GM23338 (cell line): ENCODE data around the gene PLPP4. TPM values are rescaled to one million over a fixed set of nuclear protein-coding genes. Genes with fewer than 3 reads are reported as not detected.

Experiments
- ATAC-seq: fragments of 200-7000 bp; cut with Tn5 transposase; 3 replicates; pipeline ENCODE4 v1.9.1; 2020
- DNase-seq: peaks from one replicate; pipeline ENCODE4 v3.0.0-alpha.2; 2015; ENCODE audit warnings: low spot score
- H2AFZ ChIP-seq: fragments of 200-600 bp; sonication (generic); 2 replicates; pipeline ENCODE4 v1.8.0; 2016; ENCODE audit warnings: antibody characterized with exemption, mild to moderate bottlenecking, moderate library complexity
- H3F3A ChIP-seq: fragments of 200-600 bp; sonication (generic); replicated peaks from 2 replicates; pipeline ENCODE4 v1.8.0; 2017; ENCODE audit warnings: antibody characterized with exemption, mixed run types, low read depth
- H3K27ac ChIP-seq: fragments of 200-600 bp; sonication (generic); 2 replicates; pipeline ENCODE4 v1.6.1; 2016; ENCODE audit warnings: low read depth
- H3K27me3 ChIP-seq: fragments of 200-600 bp; sonication (generic); 2 replicates; pipeline ENCODE4 v1.8.0; 2016; ENCODE audit warnings: mild to moderate bottlenecking, mixed run types, moderate library complexity; ENCODE audit not compliant: insufficient read depth
- H3K36me3 ChIP-seq: fragments of 200-600 bp; sonication (generic); 2 replicates; pipeline ENCODE4 v1.8.0; 2016; ENCODE audit warnings: mild to moderate bottlenecking; ENCODE audit not compliant: insufficient read depth
- H3K4me1 ChIP-seq: fragments of 200-600 bp; sonication (generic); 2 replicates; pipeline ENCODE4 v1.8.0; 2016; ENCODE audit warnings: mild to moderate bottlenecking, moderate library complexity; ENCODE audit not compliant: insufficient read depth
- H3K4me2 ChIP-seq: fragments of 200-600 bp; sonication (generic); 2 replicates; pipeline ENCODE4 v1.7.1; 2017; ENCODE audit warnings: mixed run types
- H3K4me3 ChIP-seq: fragments of 200-600 bp; sonication (generic); 2 replicates; pipeline ENCODE4 v1.6.1; 2016; ENCODE audit warnings: mixed run types
- H3K79me2 ChIP-seq: fragments of 200-600 bp; sonication (generic); replicated peaks from 2 replicates; pipeline ENCODE4 v1.8.0; 2017; ENCODE audit warnings: mild to moderate bottlenecking; ENCODE audit not compliant: insufficient read depth
- H3K9me2 ChIP-seq: fragments of 200-600 bp; sonication (generic); 2 replicates; pipeline ENCODE4 v1.8.0; 2017; ENCODE audit not compliant: insufficient read depth
- H4K20me1 ChIP-seq: fragments of 200-600 bp; sonication (generic); replicated peaks from 2 replicates; pipeline ENCODE4 v1.8.0; 2017; ENCODE audit warnings: mild to moderate bottlenecking; ENCODE audit not compliant: insufficient read depth
- H3K27ac Mint-ChIP-seq: 2 replicates; pipeline ENCODE4 v1.8.0; 2020; ENCODE audit warnings: inconsistent platforms, mild to moderate bottlenecking, moderate library complexity, mixed read lengths
- H3K27me3 Mint-ChIP-seq: 3 replicates; pipeline ENCODE4 v1.8.0; 2022; ENCODE audit warnings: low read depth, mild to moderate bottlenecking, moderate library complexity, mixed read lengths, inconsistent platforms; ENCODE audit not compliant: insufficient read depth, poor library complexity
- H3K36me3 Mint-ChIP-seq: 3 replicates; pipeline ENCODE4 v1.8.0; 2021; ENCODE audit warnings: low read depth, mild to moderate bottlenecking, inconsistent platforms, moderate library complexity, mixed read lengths
- H3K4me1 Mint-ChIP-seq: 3 replicates; pipeline ENCODE4 v1.8.0; 2020; ENCODE audit warnings: mild to moderate bottlenecking, inconsistent platforms, mixed read lengths
- H3K4me3 Mint-ChIP-seq: 3 replicates; pipeline ENCODE4 v1.8.0; 2021; ENCODE audit warnings: moderate library complexity, mild to moderate bottlenecking, inconsistent platforms, mixed read lengths
- H3K9me3 Mint-ChIP-seq: 3 replicates; pipeline ENCODE4 v1.8.0; 2020; ENCODE audit warnings: moderate library complexity, mild to moderate bottlenecking, inconsistent platforms, mixed read lengths
- CREB1 ChIP-seq: fragments of 250-450 bp; sonication (Bioruptor Pico); IDR thresholded peaks from 2 replicates; pipeline ENCODE4 v1.5.0; 2020; ENCODE audit warnings: low read depth, mild to moderate bottlenecking, moderate library complexity
- ETS1 ChIP-seq: IDR thresholded peaks from 2 replicates; pipeline ENCODE4 v1.6.1; 2016; ENCODE audit warnings: antibody characterized with exemption
- EZH2 ChIP-seq: fragments of 200-600 bp; sonication (generic); IDR thresholded peaks from one replicate; pipeline ENCODE4 v1.8.0; 2017; ENCODE audit warnings: antibody characterized with exemption, mild to moderate bottlenecking, low read depth; ENCODE audit not compliant: unreplicated experiment
- EZH2phosphoT487 ChIP-seq: fragments of 200-600 bp; sonication (generic); IDR thresholded peaks from one replicate; pipeline ENCODE4 v1.8.1; 2018; ENCODE audit warnings: antibody characterized with exemption; ENCODE audit not compliant: unreplicated experiment
- JUNB ChIP-seq: IDR thresholded peaks from one replicate; pipeline ENCODE4 v1.6.1; 2016; ENCODE audit warnings: antibody characterized with exemption; ENCODE audit not compliant: unreplicated experiment
- POLR2AphosphoS5 ChIP-seq: IDR thresholded peaks from 2 replicates; pipeline ENCODE4 v1.6.1; 2016; ENCODE audit warnings: antibody characterized with exemption, low read depth
- REST ChIP-seq: IDR thresholded peaks from one replicate; pipeline ENCODE4 v1.6.1; 2018; ENCODE audit warnings: antibody characterized with exemption; ENCODE audit not compliant: unreplicated experiment
- STAT1 ChIP-seq: IDR thresholded peaks from one replicate; pipeline ENCODE4 v1.6.1; 2016; ENCODE audit warnings: antibody characterized with exemption; ENCODE audit not compliant: unreplicated experiment
- ZNF114 ChIP-seq: fragments of 250-450 bp; sonication (Bioruptor Pico); IDR thresholded peaks from 2 replicates; pipeline ENCODE4 v1.5.0; 2020; ENCODE audit warnings: mild to moderate bottlenecking, moderate library complexity
- ZNF331 ChIP-seq: fragments of 250-450 bp; sonication (Bioruptor Pico); IDR thresholded peaks from 2 replicates; pipeline ENCODE4 v1.5.0; 2020; ENCODE audit warnings: low read depth, mild to moderate bottlenecking, moderate library complexity
- ZNF462 ChIP-seq: fragments of 250-450 bp; sonication (Bioruptor Pico); IDR thresholded peaks from 2 replicates; pipeline ENCODE4 v1.5.0; 2020; ENCODE audit warnings: mild to moderate bottlenecking, moderate library complexity
- polyA plus RNA-seq: library from polyadenylated mRNA; unstranded; fragments of >200 nt; fragmentation: Nextera tagmentation; extraction: Ambion mirVana; gene quantifications from 2 replicates; pipeline ENCODE4 v1.2.1, GENCODE V29; 2016
- total RNA-seq: library from RNA; depleted of rRNA; stranded (reverse); fragments of >200 nt; shearing (Covaris generic); gene quantifications from 2 replicates; pipeline ENCODE4 v1.2.3, GENCODE V29; 2014

PLPP4 gene
- total and polyA plus RNA-seq, 2 experiments from 2014 or later, result 0.24 to 0.31 TPM

- Histone ChIP-seq H3K4me3 (no peak overlapping the region), H3K9me2 (peaks cover 5% of the 10 kb centered on the region; the same call in 1 of the 2 replicates), H4K20me1 (no peaks in the 10 kb centered on the region), H3K79me2 (no peaks in the 10 kb centered on the region), H3K27ac (no peak overlapping the region), H3F3A (no peaks in the 10 kb centered on the region), H2AFZ (no peak overlapping the region), H3K4me2 (no peak overlapping the region), H3K4me1 (no peaks in the 10 kb centered on the region), H3K36me3 (no peaks in the 10 kb centered on the region), H3K27me3 (no peaks in the 10 kb centered on the region)
- no peak for TF ChIP-seq ZNF114 (CRISPR knock-in tag)
- TF ChIP-seq REST, result no peak
- no peak for TF ChIP-seq POLR2AphosphoS5
- TF ChIP-seq STAT1, result no peak
- no peaks in the 10 kb centered on the region for H3K9me3 Mint-ChIP-seq
- peaks cover under 1% of the 10 kb centered on the region for H3K27me3 Mint-ChIP-seq
- H3K27ac Mint-ChIP-seq, result no peak overlapping the region
- peaks cover 9% of the 10 kb centered on the region for H3K4me1 Mint-ChIP-seq
- H3K36me3 Mint-ChIP-seq, result no peaks in the 10 kb centered on the region
- ATAC-seq, result no peak
- H3K4me3 Mint-ChIP-seq, result no peak overlapping the region
- no peak for DNase-seq
Measured at GRCh38 chr10:120508393-120508792, 51.4 kb downstream of the PLPP4 start.

GRCh38 chr10:120508966-120509365, 51.9 kb downstream of the PLPP4 start:
- DNase-seq (no peak), ATAC-seq (no peak)
- H3K4me2 ChIP-seq, result no peak overlapping the region
- H2AFZ ChIP-seq, result no peak overlapping the region
- Mint-ChIP-seq H3K36me3 (no peaks in the 10 kb centered on the region), H3K27me3 (no peaks in the 10 kb centered on the region), H3K9me3 (no peaks in the 10 kb centered on the region), H3K27ac (no peak overlapping the region), H3K4me3 (no peak overlapping the region), H3K4me1 (peaks cover 9% of the 10 kb centered on the region)
- no peaks in the 10 kb centered on the region for H3K4me1 ChIP-seq
- no peak overlapping the region for H3K4me3 ChIP-seq
- no peaks in the 10 kb centered on the region for H3K36me3 ChIP-seq
- no peaks in the 10 kb centered on the region for H4K20me1 ChIP-seq
- no peaks in the 10 kb centered on the region for H3K27me3 ChIP-seq
- no peaks in the 10 kb centered on the region for H3K9me2 ChIP-seq
- no peaks in the 10 kb centered on the region for H3K79me2 ChIP-seq
- H3K27ac ChIP-seq, result no peak overlapping the region
- H3F3A ChIP-seq, result no peaks in the 10 kb centered on the region
- no peak for TF ChIP-seq POLR2AphosphoS5
- no peak for TF ChIP-seq CREB1
- no peak for TF ChIP-seq EZH2
- no peak for TF ChIP-seq ZNF462
- TF ChIP-seq EZH2phosphoT487, result no peak
- TF ChIP-seq JUNB, result no peak
- TF ChIP-seq ETS1, result no peak
- no peak for TF ChIP-seq STAT1
- no peak for TF ChIP-seq ZNF331
- TF ChIP-seq ZNF114 (CRISPR knock-in tag), result no peak
